ENCODE results near the gene KIF2A.

Gene KIF2A

DNA sequence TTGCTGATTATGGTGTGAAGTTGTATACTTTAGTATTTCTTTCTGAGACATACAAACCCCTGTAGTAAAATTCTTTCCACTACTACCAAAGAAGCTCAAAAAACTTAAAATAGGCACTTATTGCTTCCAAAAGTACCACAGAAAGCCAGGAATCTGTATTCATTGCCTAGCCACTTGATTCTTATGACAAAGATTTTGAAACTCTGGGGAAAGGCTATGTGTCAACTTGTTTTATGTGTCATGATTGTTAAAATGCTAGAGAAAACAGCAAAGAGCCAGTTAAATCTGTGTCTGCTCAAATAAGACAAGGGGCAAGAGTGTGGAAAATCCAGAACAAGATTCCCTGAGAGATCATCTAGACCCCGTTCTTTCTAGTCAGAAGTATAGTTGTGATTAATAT, 6.0 kb downstream of the KIF2A start:
- TF ChIP-seq CTCF (conservative IDR thresholded peaks at IDR 0.05; ENCODE audit: low read depth, low read length) = no peak
- no peak overlapping the region for H3K4me3 ChIP-seq (ENCODE audit: low read depth, low read length)
- DNase-seq (ENCODE audit: low read depth) = no peak

GRCh38 chr5:62312674-62313073, 6.7 kb downstream of the KIF2A start:
- DNase-seq (ENCODE audit: low read depth) = no peak
- no peak overlapping the region for H3K4me3 ChIP-seq (ENCODE audit: low read depth, low read length)
- no peak for TF ChIP-seq CTCF (conservative IDR thresholded peaks at IDR 0.05; ENCODE audit: low read depth, low read length)

DNA sequence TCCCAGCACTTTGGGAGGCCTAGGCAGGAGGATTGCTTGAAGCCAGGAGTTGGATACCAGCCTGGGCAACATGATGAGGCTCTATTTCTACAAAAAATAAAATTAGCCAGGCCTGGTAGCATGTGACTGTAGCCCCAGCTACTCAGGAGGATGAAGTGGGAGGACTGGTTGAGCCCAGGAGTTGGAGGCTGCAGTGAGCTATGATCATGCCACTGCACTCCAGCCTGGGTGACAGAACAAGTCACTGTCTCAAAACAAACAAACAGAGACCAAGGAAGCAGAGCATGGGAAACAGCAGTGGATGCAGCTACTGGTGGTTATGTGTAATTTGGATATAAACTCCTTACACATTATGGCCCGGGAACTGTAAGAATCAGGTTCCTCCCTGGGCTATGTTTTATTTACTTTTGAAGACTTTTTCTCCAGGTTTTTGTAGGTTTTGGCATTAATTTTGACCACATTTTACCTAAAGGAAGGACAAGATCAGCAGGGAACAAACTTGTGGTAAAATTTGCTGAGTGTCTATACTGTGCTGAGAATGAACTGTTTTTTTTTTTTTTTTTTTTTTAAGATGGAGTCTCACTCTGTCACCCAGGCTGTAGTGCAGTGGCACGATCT, 8.3 kb downstream of the KIF2A start:
- no peak overlapping the region for H3K4me3 ChIP-seq (ENCODE audit: low read depth, low read length)
- TF ChIP-seq CTCF (conservative IDR thresholded peaks at IDR 0.05; ENCODE audit: low read depth, low read length) = no peak

GRCh38 chr5:62315376-62316175, 9.6 kb downstream of the KIF2A start:
- DNase-seq (ENCODE audit: low read depth) = peak; percentile 31
- no peak for TF ChIP-seq CTCF (conservative IDR thresholded peaks at IDR 0.05; ENCODE audit: low read depth, low read length)
- H3K4me3 ChIP-seq (ENCODE audit: low read depth, low read length) = no peak overlapping the region

More for the DNA sequence above, 8.3 kb downstream of the KIF2A start:
- peak; percentile 58 for DNase-seq (ENCODE audit: low read depth)

DNA sequence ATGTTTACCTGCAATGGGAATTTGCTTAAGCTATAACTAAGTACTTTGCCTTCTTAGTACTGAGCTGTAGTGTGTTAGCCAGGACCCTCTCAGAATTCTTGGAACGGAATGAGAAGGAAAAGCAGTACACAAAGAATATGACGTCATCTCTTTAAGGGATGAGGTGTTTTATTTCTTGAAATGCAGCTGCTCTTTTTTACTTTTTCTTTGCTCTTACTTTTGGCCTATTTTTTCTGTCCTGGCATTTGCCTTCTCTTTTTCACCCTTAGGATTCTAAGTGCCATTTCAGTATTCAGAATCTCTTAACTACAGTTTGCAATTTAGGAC, 10.1 kb downstream of the KIF2A start:
- H3K4me3 ChIP-seq (ENCODE audit: low read depth, low read length) = no peak overlapping the region
- TF ChIP-seq CTCF (conservative IDR thresholded peaks at IDR 0.05; ENCODE audit: low read depth, low read length) = no peak
- DNase-seq (ENCODE audit: low read depth) = no peak

DNA sequence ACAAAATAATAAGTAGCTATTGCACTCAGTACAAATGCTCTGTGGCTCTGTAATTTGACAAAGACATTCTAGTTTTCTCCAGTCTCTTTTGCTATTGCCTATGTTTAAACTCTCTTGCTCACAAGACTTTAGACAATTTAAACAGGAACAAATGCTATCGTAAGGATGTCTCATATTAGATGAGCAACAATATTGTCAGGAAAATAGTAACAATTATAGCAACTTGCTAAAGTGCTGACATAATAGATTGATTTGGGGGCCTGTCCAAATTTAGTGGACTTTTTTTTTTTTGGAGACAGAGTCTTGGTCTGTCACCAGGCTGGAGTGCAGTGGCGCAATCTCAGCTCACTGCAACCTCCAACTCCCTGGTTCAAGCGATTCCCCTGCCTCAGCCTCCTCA, 11.8 kb downstream of the KIF2A start:
- H3K4me3 ChIP-seq (ENCODE audit: low read depth, low read length) = no peak overlapping the region
- DNase-seq (ENCODE audit: low read depth) = no peak
- TF ChIP-seq CTCF (conservative IDR thresholded peaks at IDR 0.05; ENCODE audit: low read depth, low read length) = no peak

- no peak for TF ChIP-seq CTCF (conservative IDR thresholded peaks at IDR 0.05; ENCODE audit: low read depth, low read length)
- no peak for DNase-seq (ENCODE audit: low read depth)
- H3K4me3 ChIP-seq (ENCODE audit: low read depth, low read length) = no peak overlapping the region
Measured at GRCh38 chr5:62322484-62322883, 16.5 kb downstream of the KIF2A start.

Data from choroid plexus epithelial cell (primary cell).